Lower lobe of right lung (tissue), 2 donors: Measurements from ENCODE around the gene UTS2B. TPM values are rescaled to one million over a fixed set of nuclear protein-coding genes. Genes with fewer than 3 reads are reported as not detected.
"Not testable (repeated sequence)": the region's sequence is repeated elsewhere in the genome, so short reads cannot be mapped to it uniquely, and the experiment has no call there.

ENCODE experiments used
- ATAC-seq, 2 donors: fragments of 200-7000 bp; cut with Tn5 transposase; one replicate each; pipeline ENCODE4 v1.9.1; 2020 to 2022; ENCODE audit warnings: mild to moderate bottlenecking in 2 of 2, moderate library complexity in 2 of 2
- DNase-seq: peaks from one replicate; pipeline ENCODE4 v3.0.0-alpha.2; 2020
- H3K27ac ChIP-seq: fragments of 200-600 bp; one replicate; pipeline ENCODE4 v1.8.0; 2022
- H3K27me3 ChIP-seq: fragments of 200-600 bp; one replicate; pipeline ENCODE4 v1.8.0; 2022; ENCODE audit warnings: low read depth
- H3K36me3 ChIP-seq: fragments of 200-600 bp; one replicate; pipeline ENCODE4 v1.8.0; 2022; ENCODE audit warnings: mild to moderate bottlenecking
- H3K4me1 ChIP-seq: fragments of 200-600 bp; one replicate; pipeline ENCODE4 v1.8.0; 2022
- H3K4me3 ChIP-seq: fragments of 200-600 bp; one replicate; pipeline ENCODE4 v1.8.0; 2022; ENCODE audit warnings: mild to moderate bottlenecking
- H3K9me3 ChIP-seq: fragments of 200-600 bp; one replicate; pipeline ENCODE4 v1.8.0; 2022
- intact Hi-C: fragments of 100-400 bp; cut with DNase I; formaldehyde crosslinking; loops from one replicate; pipeline ENCODE4 v1.11.0; 2022
- total RNA-seq: library from RNA; stranded (reverse); fragmentation: NEBNext Ultra II Directional; extraction: Animal tissue kit (Norgen Biotek cat#: 25700); gene quantifications from one replicate; pipeline ENCODE4 v1.2.1, GENCODE V29; 2021
- TF ChIP-seq, protein P1 (sequence below): fragments of 200-600 bp; IDR thresholded peaks from one replicate; pipeline ENCODE4 v1.8.0; 2022; ENCODE audit warnings: antibody characterized with exemption, mild to moderate bottlenecking
- donor health status: DM: no; HTN: yes; CAD: no; lungs with severe emphysema.

UTS2B gene
- total RNA-seq, 1 donor from 2014 or later: 0.44 TPM

DNA sequence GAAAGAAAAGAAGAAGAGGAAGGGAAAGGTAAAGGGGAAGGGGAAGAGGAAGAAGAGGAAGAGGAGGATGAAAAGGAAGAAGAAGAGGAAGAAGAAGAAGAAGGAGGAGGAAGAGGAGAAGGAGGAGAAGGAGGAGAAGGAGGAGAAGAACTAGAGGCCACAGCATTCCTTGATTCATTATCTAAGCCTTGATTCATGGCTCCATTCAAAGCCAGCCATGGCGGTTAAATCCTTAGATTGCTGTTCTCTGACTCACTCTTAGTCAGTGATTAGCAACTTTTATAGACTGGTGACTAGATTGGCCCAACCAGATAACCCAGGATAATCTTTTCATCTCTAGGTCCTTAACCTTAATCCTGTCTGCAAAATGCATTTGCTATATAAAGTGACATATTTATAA lies 83.7 kb downstream of the UTS2B start:
- Histone ChIP-seq H3K27me3 (no peaks in the 10 kb centered on the region), H3K4me3 (no peak overlapping the region), H3K4me1 (no peaks in the 10 kb centered on the region), H3K36me3 (no peaks in the 10 kb centered on the region), H3K27ac (no peak overlapping the region), H3K9me3 (no peaks in the 10 kb centered on the region)
- DNase-seq (no peak), ATAC-seq (no peak)
- TF ChIP-seq, protein P1, sequence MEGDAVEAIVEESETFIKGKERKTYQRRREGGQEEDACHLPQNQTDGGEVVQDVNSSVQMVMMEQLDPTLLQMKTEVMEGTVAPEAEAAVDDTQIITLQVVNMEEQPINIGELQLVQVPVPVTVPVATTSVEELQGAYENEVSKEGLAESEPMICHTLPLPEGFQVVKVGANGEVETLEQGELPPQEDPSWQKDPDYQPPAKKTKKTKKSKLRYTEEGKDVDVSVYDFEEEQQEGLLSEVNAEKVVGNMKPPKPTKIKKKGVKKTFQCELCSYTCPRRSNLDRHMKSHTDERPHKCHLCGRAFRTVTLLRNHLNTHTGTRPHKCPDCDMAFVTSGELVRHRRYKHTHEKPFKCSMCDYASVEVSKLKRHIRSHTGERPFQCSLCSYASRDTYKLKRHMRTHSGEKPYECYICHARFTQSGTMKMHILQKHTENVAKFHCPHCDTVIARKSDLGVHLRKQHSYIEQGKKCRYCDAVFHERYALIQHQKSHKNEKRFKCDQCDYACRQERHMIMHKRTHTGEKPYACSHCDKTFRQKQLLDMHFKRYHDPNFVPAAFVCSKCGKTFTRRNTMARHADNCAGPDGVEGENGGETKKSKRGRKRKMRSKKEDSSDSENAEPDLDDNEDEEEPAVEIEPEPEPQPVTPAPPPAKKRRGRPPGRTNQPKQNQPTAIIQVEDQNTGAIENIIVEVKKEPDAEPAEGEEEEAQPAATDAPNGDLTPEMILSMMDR: no peak
- intact Hi-C loops: no loop called here

DNA sequence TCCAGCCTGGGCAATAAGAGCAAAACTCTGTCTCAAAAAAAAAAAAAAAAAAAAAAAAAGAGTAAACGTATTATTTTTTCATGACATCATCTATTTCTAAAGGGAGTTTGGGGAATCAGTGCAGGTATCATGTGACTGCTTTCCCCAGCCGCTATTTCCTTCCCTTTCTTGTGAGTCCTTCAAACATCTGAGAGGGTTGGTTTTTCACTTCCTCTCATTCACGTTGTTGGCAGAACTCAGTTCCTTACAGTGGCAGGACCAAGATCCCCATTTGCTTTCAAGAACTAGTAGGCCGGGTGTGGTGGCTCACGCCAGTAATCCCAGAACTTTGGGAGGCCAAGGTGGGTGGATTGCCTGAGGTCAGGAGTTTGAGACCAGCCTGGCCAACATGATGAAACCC lies 84.3 kb downstream of the UTS2B start:
- intact Hi-C loops: not testable (repeated sequence)

DNA sequence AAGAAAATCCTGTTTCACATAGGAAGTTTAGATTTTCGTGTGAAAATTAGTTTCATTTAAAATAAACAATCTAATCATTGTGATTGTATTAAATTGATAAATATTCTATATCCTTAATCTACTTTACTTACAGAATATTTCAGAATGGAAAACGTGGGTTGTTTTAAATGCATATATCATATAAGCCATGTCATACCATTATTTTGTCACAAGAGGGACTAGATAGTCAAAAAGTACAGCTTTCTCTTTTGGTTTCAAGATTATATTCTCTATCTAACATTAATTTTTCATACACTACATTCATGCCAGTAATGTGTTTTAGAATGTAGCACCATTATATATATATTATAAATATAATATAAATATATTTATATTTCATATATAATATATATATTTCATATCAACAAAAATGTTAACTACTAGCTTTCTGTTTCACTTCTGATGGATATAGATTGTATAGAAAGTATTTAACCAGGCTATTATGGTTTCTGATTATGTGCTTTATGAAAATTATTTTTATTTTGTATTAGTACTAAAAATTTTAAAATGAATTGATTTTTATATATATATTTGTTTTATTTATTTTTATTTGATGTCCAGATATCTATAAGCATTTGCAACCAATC lies 86.0 kb downstream of the UTS2B start:
- Histone ChIP-seq H3K4me1 (no peaks in the 10 kb centered on the region), H3K4me3 (no peak overlapping the region), H3K27ac (no peak overlapping the region), H3K27me3 (no peaks in the 10 kb centered on the region), H3K9me3 (no peaks in the 10 kb centered on the region), H3K36me3 (no peaks in the 10 kb centered on the region)
- ATAC-seq (no peak), DNase-seq (no peak)
- TF ChIP-seq, protein P1: peak; percentile 57
- intact Hi-C loops: no loop called here

More for the DNA sequence above, 84.3 kb downstream of the UTS2B start:
- H3K27ac ChIP-seq, H3K4me1 ChIP-seq, DNase-seq, H3K36me3 ChIP-seq, H3K4me3 ChIP-seq, H3K27me3 ChIP-seq, H3K9me3 ChIP-seq: not testable (repeated sequence)
- ATAC-seq: peak; percentile 62 to 79

DNA sequence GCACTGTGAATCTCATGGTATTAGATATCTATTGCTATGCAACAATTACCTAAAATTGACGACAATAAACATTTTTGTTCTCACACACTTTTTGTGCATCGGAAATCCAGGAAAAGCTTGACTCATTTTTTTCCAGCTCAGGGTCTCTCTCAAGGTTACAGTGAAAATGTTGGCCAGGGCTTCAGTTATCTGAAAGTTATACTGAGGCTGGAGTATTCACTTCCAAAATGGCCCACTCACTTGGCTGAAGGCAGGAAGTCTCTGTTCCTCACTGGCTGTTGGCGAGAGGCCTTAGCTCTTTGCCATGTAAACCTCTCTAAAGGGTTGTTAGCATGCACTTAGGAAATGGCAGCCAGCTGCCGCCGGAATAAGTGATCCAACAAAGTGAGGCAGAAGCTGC lies 89.8 kb downstream of the UTS2B start:
- Histone ChIP-seq H3K9me3 (no peaks in the 10 kb centered on the region), H3K4me1 (no peaks in the 10 kb centered on the region), H3K36me3 (no peaks in the 10 kb centered on the region), H3K4me3 (no peak overlapping the region), H3K27me3 (no peaks in the 10 kb centered on the region), H3K27ac (no peak overlapping the region)
- intact Hi-C loops: no loop called here
- TF ChIP-seq, protein P1: no peak
- no peak for DNase-seq
- ATAC-seq: no peak

DNA sequence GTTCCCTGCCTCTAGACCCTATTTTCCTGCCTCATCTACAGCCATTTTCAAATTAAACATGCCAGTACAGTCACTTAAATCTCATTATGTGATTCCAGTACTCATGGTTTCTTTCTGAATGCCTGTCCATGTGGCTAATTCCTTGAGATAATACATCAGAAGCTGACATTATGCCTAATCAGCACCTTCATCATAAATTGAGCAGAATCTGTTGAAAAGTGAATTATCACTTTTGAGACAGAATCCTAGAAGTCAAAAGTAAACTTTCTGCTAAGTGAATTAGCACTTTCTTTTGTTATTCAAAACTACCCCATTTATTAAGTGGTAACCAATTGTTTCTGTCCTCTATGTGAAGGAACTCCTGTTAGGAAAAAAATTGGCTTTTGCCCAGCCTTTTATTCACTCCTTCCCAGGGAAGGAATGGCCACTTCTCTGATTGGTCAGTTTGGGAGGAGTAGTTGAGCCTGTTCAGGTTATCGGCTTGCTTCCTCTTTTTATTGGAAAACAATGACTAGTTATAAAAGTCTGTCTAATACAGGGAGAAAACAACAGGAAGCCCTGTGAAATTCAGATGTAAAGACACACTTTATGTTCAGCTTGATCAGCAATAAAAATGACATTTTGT lies 90.8 kb downstream of the UTS2B start:
- no peaks in the 10 kb centered on the region for H3K27me3 ChIP-seq
- intact Hi-C loops: no loop called here
- ATAC-seq: no peak
- H3K36me3 ChIP-seq: no peaks in the 10 kb centered on the region
- H3K9me3 ChIP-seq: no peaks in the 10 kb centered on the region
- no peak overlapping the region for H3K4me3 ChIP-seq
- TF ChIP-seq, protein P1: no peak
- DNase-seq: no peak
- no peaks in the 10 kb centered on the region for H3K4me1 ChIP-seq
- no peak overlapping the region for H3K27ac ChIP-seq

DNA sequence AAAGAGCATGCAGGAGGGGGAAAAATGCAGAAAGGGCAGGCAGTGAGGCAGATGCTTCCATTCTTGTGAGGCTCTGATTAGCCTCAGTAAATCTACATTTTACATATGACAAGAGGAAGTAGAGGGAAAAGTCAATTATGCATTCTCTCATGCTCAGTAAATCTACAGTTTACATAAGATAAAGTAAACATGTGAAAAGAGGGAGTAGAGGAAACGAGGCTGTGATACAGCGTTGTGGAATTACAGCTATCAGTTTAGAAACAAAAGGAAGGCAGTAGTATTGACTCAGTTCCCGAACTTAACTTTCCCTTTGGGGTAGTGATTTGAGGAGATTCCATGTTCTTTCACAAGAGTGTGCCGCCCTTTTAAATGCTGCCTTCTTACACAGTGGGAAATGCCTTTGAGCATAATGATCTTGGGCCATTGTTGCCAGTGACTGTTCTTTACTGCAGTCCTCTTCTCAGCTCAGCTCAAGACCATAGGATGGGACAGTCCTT lies 92.0 kb downstream of the UTS2B start:
- Histone ChIP-seq H3K36me3 (no peaks in the 10 kb centered on the region), H3K4me1 (no peaks in the 10 kb centered on the region), H3K9me3 (no peaks in the 10 kb centered on the region), H3K4me3 (no peak overlapping the region), H3K27ac (no peak overlapping the region), H3K27me3 (no peaks in the 10 kb centered on the region)
- ATAC-seq (no peak), DNase-seq (no peak)
- TF ChIP-seq, protein P1: no peak
- intact Hi-C loops: no loop called here
